Tibial artery (tissue), 4 donors: ENCODE data around the gene USP3.

Experiments
- DNase-seq, 2 donors: peaks; one replicate each; pipeline ENCODE4 v3.0.0-alpha.2; 2019
- H3K27ac ChIP-seq, 2 donors: fragments of 200-600 bp; sonication (generic) in 1 of 2; 1 replicate in 1 of 2; 2 replicates in 1 of 2; pipeline ENCODE4 v1.5.1; 2018 to 2019; ENCODE audit warnings: mild to moderate bottlenecking in 1 of 2
- H3K27me3 ChIP-seq, 2 donors: fragments of 200-600 bp; sonication (generic) in 1 of 2; one replicate each; pipeline versions ENCODE4 v1.5.1 to v1.6.0; 2016 to 2019
- H3K36me3 ChIP-seq, 3 donors: fragments of 200-600 bp; sonication (generic) in 2 of 3; one replicate each; pipeline ENCODE4 v1.5.1; 2016 to 2019; ENCODE audit warnings: mild to moderate bottlenecking in 2 of 3
- H3K4me1 ChIP-seq, 4 donors: fragments of 200-600 bp; sonication (generic) in 2 of 4; 1 replicate in 3 of 4; 2 replicates in 1 of 4; pipeline ENCODE4 v1.5.1; 2016 to 2019
- H3K4me3 ChIP-seq, 2 donors: fragments of 200-600 bp; sonication (generic) in 1 of 2; 1 replicate in 1 of 2; 2 replicates in 1 of 2; pipeline ENCODE4 v1.5.1; 2018 to 2019; ENCODE audit warnings: mild to moderate bottlenecking in 2 of 2
- H3K9me3 ChIP-seq, 3 donors: fragments of 200-600 bp; sonication (generic) in 1 of 3; one replicate each; pipeline ENCODE4 v1.5.1; 2016 to 2019
- CTCF ChIP-seq, 2 experiments: fragments of 200-600 bp in 1 of 2; fragments of 450-650 bp in 1 of 2; IDR thresholded peaks; one replicate each; pipeline ENCODE4 v1.5.1; 2017 to 2019; ENCODE audit warnings: antibody characterized with exemption in 2 of 2, mild to moderate bottlenecking in 1 of 2, moderate library complexity in 1 of 2
- intact Hi-C: fragments of 100-400 bp; cut with DNase I; formaldehyde crosslinking; loops from one replicate; pipeline ENCODE4 v1.15.0; 2023; ENCODE audit warnings: low total_unique reads

USP3 gene

GRCh38 chr15:63499611-63500010 is 4.8 kb upstream of the USP3 start:
- Histone ChIP-seq H3K4me1 (peaks cover 0 to 32% (median 28%) of the 10 kb centered on the region in 4 donors), H3K27ac (no peak overlapping the region), H3K27me3 (peaks cover 0 to 13% of the 10 kb centered on the region in 2 donors), H3K36me3 (no peaks in the 10 kb centered on the region), H3K9me3 (no peaks in the 10 kb centered on the region), H3K4me3 (no peak overlapping the region)
- DNase-seq: no peak
- intact Hi-C loops: loop anchor here (5.0 kb wide), 1 partner anchor 98 kb away; the partner anchor contains the start of gene FBXL22
- no peak for TF ChIP-seq CTCF (IDR thresholded peaks at IDR 0.05)

GRCh38 chr15:63500265-63501250 is 3.8 kb upstream of the USP3 start:
- peaks cover 0 to 32% (median 28%) of the 10 kb centered on the region in 4 donors for H3K4me1 ChIP-seq

GRCh38 chr15:63501256-63502089 is 2.9 kb upstream of the USP3 start:
- no peak for TF ChIP-seq CTCF (IDR thresholded peaks at IDR 0.05)
- peak; percentile 86 to 95 for DNase-seq
- intact Hi-C loops: loop anchor here (5.0 kb wide), 1 partner anchor 96 kb away; the partner anchor contains the start of gene FBXL22
- no peaks in the 10 kb centered on the region for H3K36me3 ChIP-seq
- H3K4me3 ChIP-seq: peak overlapping the region; percentile 34 to 47
- peaks cover 0 to 39% (median 31%) of the 10 kb centered on the region in 4 donors for H3K4me1 ChIP-seq
- H3K27me3 ChIP-seq: peaks cover 0 to 7% of the 10 kb centered on the region in 2 donors
- peak overlapping the region; percentile 89 to 98 for H3K27ac ChIP-seq
- no peaks in the 10 kb centered on the region for H3K9me3 ChIP-seq

More at GRCh38 chr15:63500265-63501250, 3.8 kb upstream of the USP3 start:
- Histone ChIP-seq H3K4me3 (peak overlapping the region; percentile 34 to 47), H3K9me3 (no peaks in the 10 kb centered on the region), H3K27ac (peak overlapping the region; percentile 89 to 98), H3K36me3 (no peaks in the 10 kb centered on the region), H3K27me3 (peaks cover 0 to 13% of the 10 kb centered on the region in 2 donors)
- no peak for TF ChIP-seq CTCF (IDR thresholded peaks at IDR 0.05)
- intact Hi-C loops: loop anchor here (5.0 kb wide), 1 partner anchor 97 kb away; the partner anchor contains the start of gene FBXL22
- DNase-seq: no peak

GRCh38 chr15:63502137-63502766 is 2.1 kb upstream of the USP3 start:
- no peak for TF ChIP-seq CTCF (IDR thresholded peaks at IDR 0.05)
- no peak overlapping the region for H3K4me3 ChIP-seq
- peak overlapping the region; percentile 89 to 98 for H3K27ac ChIP-seq
- intact Hi-C loops: loop anchor here (5.0 kb wide), 1 partner anchor 95 kb away; the partner anchor contains the start of gene FBXL22
- H3K4me1 ChIP-seq: peaks cover 0 to 47% (median 38%) of the 10 kb centered on the region in 4 donors
- H3K27me3 ChIP-seq: peaks cover 0 to 7% of the 10 kb centered on the region in 2 donors
- no peaks in the 10 kb centered on the region for H3K9me3 ChIP-seq
- H3K36me3 ChIP-seq: no peaks in the 10 kb centered on the region
- DNase-seq: no peak
